GM12874 (cell line): ENCODE results near the gene CXCL9.

Experiments used
- CTCF ChIP-seq: IDR thresholded peaks from 2 replicates; pipeline ENCODE4 v1.5.1; 2011; ENCODE audit warnings: low read depth, mild to moderate bottlenecking, control low read depth, low read length, moderate library complexity; ENCODE audit not compliant: insufficient read depth

The CXCL9 gene

GRCh38 chr4:76007089-76007862 lies at the start of gene CXCL9:
TSS of gene CXCL9 (minus strand) at chr4:76007509. CDS start at chr4:76007449, 60 bp downstream.
- TF ChIP-seq CTCF, result no peak

- no peak for TF ChIP-seq CTCF
These were observed 48.1 kb upstream of the CXCL9 start for GRCh38 chr4:76055421-76055820.

- no peak for TF ChIP-seq CTCF
These were observed 47.7 kb upstream of the CXCL9 start for GRCh38 chr4:76055016-76055415.

- TF ChIP-seq CTCF, result no peak
These were observed 46.4 kb upstream of the CXCL9 start for GRCh38 chr4:76053730-76054129.

- no peak for TF ChIP-seq CTCF
These were observed 29.5 kb upstream of the CXCL9 start for GRCh38 chr4:76036855-76037254.

GRCh38 chr4:76035799-76036380 lies 28.6 kb upstream of the CXCL9 start, which contains the start of gene CXCL11:
TSS of gene CXCL11 (minus strand) at chr4:76036070. CDS start at chr4:76035987, 83 bp downstream.
- no peak for TF ChIP-seq CTCF

GRCh38 chr4:76035141-76035540 lies 27.8 kb upstream of the CXCL9 start:
- TF ChIP-seq CTCF, result no peak
